Mesodermal cell (in vitro differentiated cells): ENCODE measurements around the gene C11orf24.
A peak's percentile ranks its signal among the peaks of the same experiment; 100 is the strongest.
"Not testable (repeated sequence)": the region's sequence is repeated elsewhere in the genome, so short reads cannot be mapped to it uniquely, and the experiment has no call there.

Experiments used
- H3K27ac ChIP-seq: 2 replicates; pipeline ENCODE4 v1.7.0; 2013; ENCODE audit warnings: mild to moderate bottlenecking, low read depth, low read length, moderate library complexity; ENCODE audit not compliant: severe bottlenecking
- H3K36me3 ChIP-seq: 2 replicates; pipeline ENCODE4 v1.7.1; 2013; ENCODE audit warnings: mild to moderate bottlenecking, low read length, moderate library complexity; ENCODE audit not compliant: control insufficient read depth, insufficient read depth
- H3K4me1 ChIP-seq: one replicate; pipeline ENCODE4 v1.7.1; 2013; ENCODE audit warnings: mild to moderate bottlenecking, low read length; ENCODE audit not compliant: insufficient read depth, control insufficient read depth, poor library complexity, severe bottlenecking
- H3K4me3 ChIP-seq: 2 replicates; pipeline ENCODE4 v1.7.0; 2013; ENCODE audit warnings: low read length, control low read depth, mild to moderate bottlenecking; ENCODE audit not compliant: insufficient read depth, poor library complexity, severe bottlenecking; ENCODE audit errors: extremely low read depth
- H3K9me3 ChIP-seq: 2 replicates; pipeline ENCODE4 v1.7.1; 2013; ENCODE audit warnings: mild to moderate bottlenecking, low read length, moderate library complexity; ENCODE audit not compliant: control insufficient read depth
- WGBS, 2 experiments: methylation state at CpG; one replicate each; pipeline ENCODE4 v1.1.5; 2013; ENCODE audit warnings: missing lambda C conversion rate in 2 of 2; ENCODE audit not compliant: insufficient coverage in 2 of 2; 5-methylcytosine and 5-hydroxymethylcytosine counted together

C11orf24 gene

GRCh38 chr11:68259122-68259959, 12.4 kb downstream of the C11orf24 start:
- no peak overlapping the region for H3K27ac ChIP-seq
- no peak overlapping the region for H3K4me3 ChIP-seq
- WGBS, 2 experiments: 92 to 95% methylated on average over 12 to 13 of the region's 15 CpGs
- peaks cover 38% of the 10 kb centered on the region for H3K36me3 ChIP-seq
- peaks cover 10% of the 10 kb centered on the region for H3K4me1 ChIP-seq
- no peaks in the 10 kb centered on the region for H3K9me3 ChIP-seq

DNA sequence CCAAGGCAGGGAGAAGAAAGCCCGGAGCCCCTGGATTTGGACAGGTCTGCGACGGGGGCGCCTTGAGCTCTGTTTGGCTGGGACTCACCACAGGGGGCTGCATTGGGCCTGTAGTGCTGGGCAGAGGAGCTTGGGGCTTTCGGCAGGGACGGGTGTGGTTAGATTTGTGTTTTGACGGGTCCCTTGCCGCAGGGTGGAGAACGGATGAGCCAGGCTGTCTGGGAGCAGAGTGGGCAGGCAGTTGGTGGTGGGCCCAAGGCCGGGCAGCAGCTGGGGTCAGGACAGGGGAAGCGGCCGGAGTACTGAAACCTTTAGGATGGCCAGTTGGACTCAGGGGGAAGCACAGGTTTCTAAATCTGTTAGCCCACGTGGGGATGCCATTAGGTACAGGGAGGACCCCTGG, 13.4 kb downstream of the C11orf24 start:
- WGBS, 2 experiments: 94 to 99% methylated on average over 13 of the region's 13 CpGs
- no peak overlapping the region for H3K4me3 ChIP-seq

GRCh38 chr11:68257477-68258362, 14.1 kb downstream of the C11orf24 start:
- no peak overlapping the region for H3K4me3 ChIP-seq
- peaks cover 10% of the 10 kb centered on the region for H3K4me1 ChIP-seq
- H3K9me3 ChIP-seq: no peaks in the 10 kb centered on the region
- H3K27ac ChIP-seq: no peak overlapping the region
- peaks cover 22% of the 10 kb centered on the region for H3K36me3 ChIP-seq
- WGBS, 2 experiments: 56 to 57% methylated on average over 22 of the region's 22 CpGs

More for the DNA sequence above, 13.4 kb downstream of the C11orf24 start:
- no peak overlapping the region for H3K27ac ChIP-seq
- H3K9me3 ChIP-seq: no peaks in the 10 kb centered on the region
- peaks cover 10% of the 10 kb centered on the region for H3K4me1 ChIP-seq
- H3K36me3 ChIP-seq: peaks cover 29% of the 10 kb centered on the region

GRCh38 chr11:68256331-68256741, 15.4 kb downstream of the C11orf24 start:
- H3K27ac ChIP-seq: peak overlapping the region; percentile 58
- WGBS, 2 experiments: 67 to 85% methylated on average over 8 to 9 of the region's 9 CpGs
- H3K9me3 ChIP-seq: no peaks in the 10 kb centered on the region
- peaks cover 8% of the 10 kb centered on the region for H3K36me3 ChIP-seq
- H3K4me1 ChIP-seq: peaks cover 10% of the 10 kb centered on the region
- H3K4me3 ChIP-seq: no peak overlapping the region

DNA sequence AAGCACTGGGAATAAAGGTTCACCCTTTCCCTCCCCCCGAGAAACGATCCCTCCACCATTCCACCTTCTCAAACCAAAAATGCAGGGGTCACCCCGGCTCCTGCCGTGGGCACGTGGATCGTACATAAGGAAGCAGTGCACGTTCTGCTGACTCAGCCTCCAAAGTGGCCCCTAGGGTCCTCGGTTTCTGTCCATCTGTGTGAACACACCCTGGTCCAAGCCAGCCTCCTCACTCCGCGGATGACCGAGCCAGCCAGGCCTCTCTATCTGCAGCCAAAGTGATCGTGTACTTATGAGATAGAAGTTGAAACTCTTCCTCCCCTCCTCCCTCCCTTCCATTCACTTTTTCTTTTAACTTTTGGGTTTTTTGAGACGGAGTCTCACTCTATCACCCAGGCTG, 16.2 kb downstream of the C11orf24 start:
- peaks cover under 1% of the 10 kb centered on the region for H3K36me3 ChIP-seq
- H3K9me3 ChIP-seq: no peaks in the 10 kb centered on the region
- H3K4me1 ChIP-seq: peaks cover 10% of the 10 kb centered on the region
- no peak overlapping the region for H3K27ac ChIP-seq
- H3K4me3 ChIP-seq: no peak overlapping the region
- 89 to 92% methylated on average over 7 to 13 of the region's 13 CpGs for WGBS, 2 experiments

- no peak overlapping the region for H3K27ac ChIP-seq
- 88 to 91% methylated on average over 12 to 14 of the region's 14 CpGs for WGBS, 2 experiments
- peaks cover 10% of the 10 kb centered on the region for H3K4me1 ChIP-seq
- no peaks in the 10 kb centered on the region for H3K36me3 ChIP-seq
- no peak overlapping the region for H3K4me3 ChIP-seq
- no peaks in the 10 kb centered on the region for H3K9me3 ChIP-seq
These were observed 17.4 kb downstream of the C11orf24 start for GRCh38 chr11:68254421-68254820.

DNA sequence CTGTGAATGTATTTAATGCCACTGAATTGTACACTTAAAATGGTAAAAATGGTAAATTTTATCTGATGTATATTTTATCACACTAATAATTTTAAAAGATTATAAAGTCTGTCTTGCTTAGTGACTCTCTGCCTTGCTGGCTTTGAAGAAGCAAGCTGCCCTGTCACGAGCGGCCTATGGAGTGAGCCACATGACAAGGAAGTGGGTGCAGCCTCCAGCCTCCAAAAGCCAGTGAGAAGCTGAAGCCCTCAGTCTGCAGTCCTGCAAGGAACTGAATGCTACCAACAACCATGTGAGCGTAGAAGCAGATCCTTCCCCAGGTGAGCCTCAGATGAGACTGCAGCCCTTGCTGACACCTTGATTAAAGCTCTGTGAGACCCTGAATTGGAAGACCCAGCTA, 20.0 kb downstream of the C11orf24 start:
- Histone ChIP-seq H3K9me3 (no peaks in the 10 kb centered on the region), H3K27ac (no peak overlapping the region), H3K36me3 (no peaks in the 10 kb centered on the region), H3K4me1 (peaks cover 10% of the 10 kb centered on the region), H3K4me3 (no peak overlapping the region)
- WGBS, 2 experiments: 86 to 96% methylated on average over 3 of the region's 3 CpGs

DNA sequence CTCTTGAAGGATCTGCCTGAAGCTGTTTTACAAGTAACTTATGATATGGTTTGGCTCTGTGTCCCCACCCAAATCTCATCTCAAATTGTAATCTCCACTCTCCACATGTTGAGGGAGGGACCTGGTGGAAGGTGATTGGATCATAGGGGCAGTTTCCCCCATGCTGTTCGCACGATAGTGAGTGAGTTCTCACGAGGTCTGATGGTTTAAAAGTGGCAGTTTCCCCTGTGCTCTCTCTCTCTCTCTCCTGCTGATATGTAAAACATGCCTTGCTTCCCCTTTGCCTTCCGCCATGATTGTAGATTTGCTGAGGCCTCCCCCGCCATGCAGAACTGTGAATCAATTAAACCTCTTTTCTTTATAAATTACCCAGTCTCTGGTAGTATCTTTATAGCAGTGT, 26.9 kb downstream of the C11orf24 start:
- H3K36me3 ChIP-seq, H3K9me3 ChIP-seq: not testable (repeated sequence)

GRCh38 chr11:68243847-68244246, 27.9 kb downstream of the C11orf24 start:
- not testable (repeated sequence) for H3K4me3 ChIP-seq, H3K4me1 ChIP-seq, H3K36me3 ChIP-seq, H3K27ac ChIP-seq, H3K9me3 ChIP-seq
- 83% methylated on average over 1 of the region's 1 CpG; no CpG with 5 or more reads in 1 of the 2 experiments for WGBS, 2 experiments

More for the DNA sequence above, 26.9 kb downstream of the C11orf24 start:
- H3K27ac ChIP-seq, H3K4me1 ChIP-seq, H3K4me3 ChIP-seq: not testable (repeated sequence)
- WGBS, 2 experiments: no CpG with 5 or more reads among the region's 5 CpGs

- H3K27ac ChIP-seq: no peak overlapping the region
- H3K4me3 ChIP-seq: no peak overlapping the region
- no peaks in the 10 kb centered on the region for H3K36me3 ChIP-seq
- H3K9me3 ChIP-seq: no peaks in the 10 kb centered on the region
- 80% methylated on average over 1 of the region's 2 CpGs; no CpG with 5 or more reads in 1 of the 2 experiments for WGBS, 2 experiments
- H3K4me1 ChIP-seq: no peaks in the 10 kb centered on the region
These were observed 29.2 kb downstream of the C11orf24 start for GRCh38 chr11:68242616-68243015.
